ENCODE results near the gene FNBP1.
A peak's percentile ranks its signal among the peaks of the same experiment; 100 is the strongest.
"Not testable (repeated sequence)": the region's sequence is repeated elsewhere in the genome, so short reads cannot be mapped to it uniquely, and the experiment has no call there.

FNBP1 gene

DNA sequence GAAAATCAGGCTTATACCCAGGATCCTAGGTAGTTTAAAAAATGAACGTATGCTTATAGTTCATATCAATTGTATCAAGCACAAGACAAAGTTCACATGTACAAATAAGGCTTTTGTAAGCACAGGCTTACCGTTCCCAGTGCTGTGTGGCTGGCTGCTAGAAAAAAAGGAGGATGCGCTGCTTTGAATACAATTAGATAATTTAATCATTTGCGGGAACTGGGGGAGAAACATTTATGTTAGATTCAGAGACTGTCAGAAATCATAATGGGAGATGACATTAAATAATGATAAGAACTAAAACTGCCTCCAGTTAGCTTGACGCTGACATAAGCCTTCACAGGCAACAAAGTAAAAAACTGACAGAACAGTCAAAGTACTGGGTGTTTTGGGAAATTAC lies 93.2 kb downstream of the FNBP1 start:
- no peak for DNase-seq (ENCODE audit: low spot score)
- Histone ChIP-seq H3K27ac (peak overlapping the region; percentile 36 to 50), H3K4me3 (no peak overlapping the region)
- TF ChIP-seq, protein P1, sequence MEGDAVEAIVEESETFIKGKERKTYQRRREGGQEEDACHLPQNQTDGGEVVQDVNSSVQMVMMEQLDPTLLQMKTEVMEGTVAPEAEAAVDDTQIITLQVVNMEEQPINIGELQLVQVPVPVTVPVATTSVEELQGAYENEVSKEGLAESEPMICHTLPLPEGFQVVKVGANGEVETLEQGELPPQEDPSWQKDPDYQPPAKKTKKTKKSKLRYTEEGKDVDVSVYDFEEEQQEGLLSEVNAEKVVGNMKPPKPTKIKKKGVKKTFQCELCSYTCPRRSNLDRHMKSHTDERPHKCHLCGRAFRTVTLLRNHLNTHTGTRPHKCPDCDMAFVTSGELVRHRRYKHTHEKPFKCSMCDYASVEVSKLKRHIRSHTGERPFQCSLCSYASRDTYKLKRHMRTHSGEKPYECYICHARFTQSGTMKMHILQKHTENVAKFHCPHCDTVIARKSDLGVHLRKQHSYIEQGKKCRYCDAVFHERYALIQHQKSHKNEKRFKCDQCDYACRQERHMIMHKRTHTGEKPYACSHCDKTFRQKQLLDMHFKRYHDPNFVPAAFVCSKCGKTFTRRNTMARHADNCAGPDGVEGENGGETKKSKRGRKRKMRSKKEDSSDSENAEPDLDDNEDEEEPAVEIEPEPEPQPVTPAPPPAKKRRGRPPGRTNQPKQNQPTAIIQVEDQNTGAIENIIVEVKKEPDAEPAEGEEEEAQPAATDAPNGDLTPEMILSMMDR (IDR thresholded peaks at IDR 0.05), result no peak

DNA sequence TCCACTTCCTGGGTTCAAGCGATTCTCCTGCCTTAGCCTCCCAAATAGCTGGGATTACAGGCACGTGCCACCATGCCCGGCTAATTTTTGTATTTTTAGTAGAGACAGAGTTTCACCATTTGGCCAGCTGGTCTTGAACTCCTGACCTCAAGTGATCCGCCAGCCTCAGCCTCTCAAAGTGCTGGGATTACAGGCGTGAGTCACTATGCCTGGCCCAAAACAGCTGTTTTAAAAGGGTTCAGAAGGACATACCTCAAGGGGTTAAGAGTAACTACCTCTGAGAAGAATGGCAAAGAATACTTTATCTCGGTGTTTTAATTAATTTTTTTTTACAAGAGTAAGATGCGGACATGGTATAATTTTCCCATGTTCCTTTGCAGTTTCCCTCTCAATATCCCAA lies 94.4 kb downstream of the FNBP1 start:
- H3K4me3 ChIP-seq; DNase-seq (ENCODE audit: low spot score): not testable (repeated sequence)
- peak overlapping the region in 1 of 2 donors; percentile 33 for H3K27ac ChIP-seq

DNA sequence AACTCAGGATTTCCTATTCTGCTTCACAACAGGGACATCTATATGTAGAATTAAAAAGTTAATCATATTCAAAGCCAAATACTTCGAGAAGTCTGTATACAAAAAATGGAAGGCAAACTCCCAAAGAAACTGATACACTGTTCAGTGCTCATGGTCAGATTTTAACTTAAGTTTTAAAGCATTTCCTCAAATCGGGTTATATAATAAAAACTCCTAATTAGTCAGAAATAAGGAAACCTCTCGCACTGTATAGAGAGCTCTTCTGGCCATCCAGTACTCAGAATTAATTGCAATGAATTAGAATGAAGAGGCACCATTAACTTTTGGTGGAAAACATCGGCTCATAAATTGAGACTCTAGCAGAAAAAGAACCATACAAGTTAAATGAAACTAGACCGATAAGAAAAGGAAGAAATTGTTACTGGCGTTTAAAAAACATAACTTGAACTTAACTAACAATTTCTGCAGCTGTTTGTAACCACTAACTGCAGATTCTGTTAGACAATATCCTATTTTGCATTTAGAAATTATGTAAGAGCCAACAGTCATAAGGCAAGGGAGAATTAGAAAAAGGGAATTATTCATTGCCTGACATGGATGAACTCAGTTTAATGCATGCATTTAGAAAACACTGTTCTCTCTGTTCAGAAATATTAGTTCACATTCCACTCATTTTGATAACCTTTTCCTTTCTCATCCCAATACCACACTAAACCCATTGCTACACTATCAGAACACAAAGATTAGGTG lies 96.6 kb downstream of the FNBP1 start:
- H3K27ac ChIP-seq, result peak overlapping the region; percentile 39 to 47

DNA sequence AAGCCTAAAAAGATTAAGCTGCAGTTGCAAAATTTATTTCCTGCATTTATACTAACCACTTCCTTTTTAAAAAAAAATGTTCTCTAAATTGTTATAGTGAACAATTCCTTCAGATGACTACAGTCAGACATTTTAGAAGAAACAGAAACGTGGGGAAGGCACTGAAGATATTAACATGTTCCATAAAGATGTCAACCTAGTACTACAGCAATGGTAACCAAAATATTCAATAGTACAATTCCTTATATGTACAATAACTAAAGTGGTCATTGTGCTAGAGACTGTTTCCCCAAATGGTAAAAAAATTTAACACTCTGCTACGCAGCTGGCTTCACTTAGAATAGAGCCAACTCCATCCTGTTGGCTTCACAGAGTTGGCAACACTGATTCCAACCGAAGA lies 97.7 kb downstream of the FNBP1 start:
- Histone ChIP-seq H3K27ac (peak overlapping the region; percentile 47 to 73), H3K4me3 (no peak overlapping the region)
- no peak for DNase-seq (ENCODE audit: low spot score)
- TF ChIP-seq, protein P1 (IDR thresholded peaks at IDR 0.05), result no peak

More for the DNA sequence above, 96.6 kb downstream of the FNBP1 start:
- no peak overlapping the region for H3K4me3 ChIP-seq
- TF ChIP-seq, protein P1 (IDR thresholded peaks at IDR 0.05), result no peak
- DNase-seq (ENCODE audit: low spot score), result no peak

DNA sequence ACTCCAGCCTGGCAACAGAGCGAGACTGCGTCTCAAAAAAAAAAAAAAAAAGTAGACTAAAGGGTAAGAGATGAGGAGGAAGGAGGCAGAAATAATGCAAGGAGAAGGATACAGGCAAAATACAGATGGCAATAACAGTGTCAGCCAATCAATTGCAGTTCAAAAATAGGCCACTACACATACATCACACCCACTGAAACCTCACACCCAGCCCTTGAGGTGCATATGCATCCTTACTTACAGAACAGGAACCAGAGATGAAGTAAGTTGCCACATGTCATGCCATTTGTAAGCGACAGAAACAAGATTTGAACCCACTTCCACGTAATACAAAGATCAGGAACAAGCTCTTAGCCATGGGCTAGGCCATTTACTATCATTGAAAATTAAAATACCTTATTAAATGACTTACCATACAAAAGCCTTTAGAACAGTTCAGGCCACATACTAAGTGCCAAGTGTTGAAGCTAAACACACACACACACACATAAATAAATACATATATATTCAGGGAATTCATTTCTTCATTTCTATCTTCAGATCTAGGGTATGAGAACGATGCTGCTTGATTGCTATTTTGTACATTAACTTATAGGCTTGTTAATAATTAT lies 98.4 kb downstream of the FNBP1 start:
- peak overlapping the region; percentile 21 to 68 for H3K27ac ChIP-seq
- TF ChIP-seq, protein P1 (IDR thresholded peaks at IDR 0.05), result no peak
- DNase-seq (ENCODE audit: low spot score), result no peak
- H3K4me3 ChIP-seq, result no peak overlapping the region

DNA sequence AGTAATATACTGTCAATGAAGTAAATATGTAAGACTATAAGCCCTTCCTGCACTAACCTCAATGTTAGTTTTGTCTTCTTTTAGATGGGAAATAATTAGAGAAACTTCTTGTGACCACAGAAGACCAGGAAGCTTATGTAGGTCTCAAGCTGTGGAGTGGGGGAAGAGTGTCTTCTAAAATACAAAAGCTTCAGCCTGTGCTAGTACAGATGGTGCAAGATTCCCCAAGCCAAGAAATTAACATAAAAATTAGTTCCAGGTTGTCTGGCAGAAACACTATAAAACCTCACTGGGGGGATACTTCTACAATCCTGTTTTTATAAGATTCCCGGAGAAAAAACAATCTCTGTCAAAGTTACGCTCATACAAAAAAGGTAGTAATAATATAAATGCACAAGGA lies 103.6 kb downstream of the FNBP1 start:
- Histone ChIP-seq H3K4me3 (no peak overlapping the region), H3K27ac (no peak overlapping the region)
- no peak for DNase-seq (ENCODE audit: low spot score)
- TF ChIP-seq, protein P1 (IDR thresholded peaks at IDR 0.05), result no peak

DNA sequence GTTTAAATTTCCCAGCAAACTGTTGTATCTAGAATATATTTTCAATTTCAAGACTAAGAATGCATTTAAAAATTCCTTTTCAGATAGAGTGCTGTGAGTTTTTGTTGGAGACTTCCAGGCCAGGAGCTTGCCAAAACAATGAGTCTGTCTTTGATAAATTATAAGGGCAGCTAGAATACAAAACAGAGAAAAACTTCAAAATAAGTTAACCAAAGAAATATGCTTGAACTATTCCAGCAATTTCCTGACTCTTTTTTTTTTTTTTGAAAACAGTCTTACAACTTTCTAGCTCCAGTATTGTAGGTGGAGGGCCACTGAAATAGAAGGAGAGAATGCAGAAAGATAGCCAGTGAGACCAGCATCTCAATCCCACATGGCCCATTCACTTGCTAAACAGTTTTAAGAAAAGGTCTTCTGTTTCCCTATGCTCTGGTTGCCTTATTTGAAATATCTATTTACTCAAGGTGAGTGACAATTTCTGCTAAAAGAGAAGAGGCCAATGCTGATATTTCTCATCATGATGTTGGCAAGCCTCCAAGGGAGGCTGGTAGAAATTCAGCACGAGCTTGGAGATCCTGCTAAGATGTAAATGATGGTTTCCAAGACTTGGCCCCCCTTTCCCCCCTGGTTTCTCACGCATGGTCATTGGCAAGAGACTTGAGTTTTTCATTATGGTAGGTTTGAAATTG lies 104.6 kb downstream of the FNBP1 start:
- Histone ChIP-seq H3K27ac (peak overlapping the region; percentile 9 to 77), H3K4me3 (no peak overlapping the region)
- TF ChIP-seq, protein P1 (IDR thresholded peaks at IDR 0.05), result no peak
- no peak for DNase-seq (ENCODE audit: low spot score)

DNA sequence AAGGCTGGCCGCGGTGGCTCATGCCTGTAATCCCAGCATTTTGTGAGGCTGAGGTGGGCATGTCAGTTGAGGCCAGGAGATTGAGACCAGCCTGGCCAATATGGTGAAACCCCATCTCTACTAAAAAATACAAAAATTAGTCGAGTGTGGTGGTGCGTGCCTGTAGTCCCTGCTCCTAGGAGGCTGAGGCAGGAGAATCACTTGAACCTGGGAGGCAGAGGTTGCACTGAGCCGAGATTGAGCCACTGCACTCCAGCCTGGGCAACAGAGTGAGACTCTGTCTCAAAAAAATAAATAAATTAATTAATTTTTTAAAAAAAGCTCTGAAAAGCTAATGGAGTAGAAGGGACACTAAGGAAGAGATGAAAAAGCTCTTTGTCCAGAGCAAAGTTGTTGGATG lies 105.1 kb downstream of the FNBP1 start:
- not testable (repeated sequence) for H3K4me3 ChIP-seq; DNase-seq (ENCODE audit: low spot score)
- H3K27ac ChIP-seq, result peak overlapping the region; percentile 9 to 77

Measured in coronary artery (tissue), 2 donors.